Activated CD8-positive, alpha-beta T cell treated with anti-CD3 and anti-CD28 coated beads for 36 hours (primary cell): ENCODE data around the gene PPP6R1. TPM values are rescaled to one million over a fixed set of nuclear protein-coding genes. Genes with fewer than 3 reads are reported as not detected.

ENCODE experiments used
- ATAC-seq: fragments of 200-7000 bp; cut with Tn5 transposase; one replicate; pipeline ENCODE4 v1.10.0; 2021; ENCODE audit warnings: mild to moderate bottlenecking, moderate library complexity
- CTCF ChIA-PET: fragments of 350-600 bp; sonication (Branson Sonifier 250); formaldehyde crosslinking; loops from one replicate; lab custom pipeline; 2021; ENCODE audit warnings: antibody characterized with exemption; lab: Charles Lee
- POLR2A ChIA-PET: fragments of 350-600 bp; sonication (Branson Sonifier 250); formaldehyde crosslinking; loops from one replicate; lab custom pipeline; 2021; ENCODE audit warnings: antibody characterized with exemption; lab: Charles Lee
- DNase-seq: peaks from one replicate; pipeline ENCODE4 v3.0.0-alpha.2; 2020
- H3K27ac Mint-ChIP-seq: one replicate; pipeline ENCODE4 v1.8.0; 2021; ENCODE audit warnings: mild to moderate bottlenecking, mixed read lengths
- H3K27me3 Mint-ChIP-seq: one replicate; pipeline ENCODE4 v1.8.0; 2021; ENCODE audit warnings: mixed read lengths
- H3K36me3 Mint-ChIP-seq: one replicate; pipeline ENCODE4 v1.8.0; 2021; ENCODE audit warnings: low read depth, mixed read lengths
- H3K4me1 Mint-ChIP-seq: one replicate; pipeline ENCODE4 v1.8.0; 2021; ENCODE audit warnings: low read depth, mixed read lengths
- H3K4me3 Mint-ChIP-seq: one replicate; pipeline ENCODE4 v1.8.0; 2021; ENCODE audit warnings: mild to moderate bottlenecking, moderate library complexity, mixed read lengths
- H3K9me3 Mint-ChIP-seq: one replicate; pipeline ENCODE4 v1.8.0; 2021; ENCODE audit warnings: mixed read lengths
- intact Hi-C: fragments of 100-400 bp; cut with micrococcal nuclease; formaldehyde crosslinking; loops from one replicate; pipeline ENCODE4 v1.10.0; 2022
- total RNA-seq, 2 experiments: library from RNA; stranded (reverse); gene quantifications; one replicate each; pipeline ENCODE4 v1.2.3, GENCODE V29; 2021
- TF ChIP-seq, protein P1 (sequence below): fragments of 200-600 bp; IDR thresholded peaks from one replicate; pipeline ENCODE4 v1.8.0; 2022; ENCODE audit warnings: antibody characterized with exemption, mild to moderate bottlenecking

Gene PPP6R1
- total RNA-seq, 2 experiments from 2014 or later = 197 to 207 TPM

DNA sequence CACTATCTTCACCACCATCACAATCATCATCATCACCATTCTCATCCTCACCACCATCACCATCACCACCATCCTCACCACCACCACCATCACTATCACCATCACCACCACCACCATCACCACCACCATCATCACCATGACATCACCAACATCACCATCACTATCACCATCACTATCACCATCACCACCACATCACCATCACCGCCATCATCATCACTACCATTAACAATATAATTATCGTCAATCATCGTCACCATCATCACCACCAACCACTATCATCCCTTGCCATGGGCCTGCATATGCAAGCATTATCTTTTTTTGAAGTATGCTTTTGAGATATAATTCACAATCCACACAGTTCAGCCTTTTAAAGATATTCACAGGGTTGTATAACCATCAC lies 7.6 kb upstream of the PPP6R1 start:
- Mint-ChIP-seq H3K9me3 (peaks cover 6% of the 10 kb centered on the region), H3K4me1 (peaks cover 4% of the 10 kb centered on the region), H3K36me3 (peaks cover 32% of the 10 kb centered on the region), H3K4me3 (no peak overlapping the region), H3K27ac (no peak overlapping the region), H3K27me3 (no peaks in the 10 kb centered on the region)
- ATAC-seq (no peak), DNase-seq (no peak)
- POLR2A ChIA-PET = no interaction called here
- intact Hi-C loops = no loop called here
- CTCF ChIA-PET = no interaction called here
- TF ChIP-seq, protein P1, sequence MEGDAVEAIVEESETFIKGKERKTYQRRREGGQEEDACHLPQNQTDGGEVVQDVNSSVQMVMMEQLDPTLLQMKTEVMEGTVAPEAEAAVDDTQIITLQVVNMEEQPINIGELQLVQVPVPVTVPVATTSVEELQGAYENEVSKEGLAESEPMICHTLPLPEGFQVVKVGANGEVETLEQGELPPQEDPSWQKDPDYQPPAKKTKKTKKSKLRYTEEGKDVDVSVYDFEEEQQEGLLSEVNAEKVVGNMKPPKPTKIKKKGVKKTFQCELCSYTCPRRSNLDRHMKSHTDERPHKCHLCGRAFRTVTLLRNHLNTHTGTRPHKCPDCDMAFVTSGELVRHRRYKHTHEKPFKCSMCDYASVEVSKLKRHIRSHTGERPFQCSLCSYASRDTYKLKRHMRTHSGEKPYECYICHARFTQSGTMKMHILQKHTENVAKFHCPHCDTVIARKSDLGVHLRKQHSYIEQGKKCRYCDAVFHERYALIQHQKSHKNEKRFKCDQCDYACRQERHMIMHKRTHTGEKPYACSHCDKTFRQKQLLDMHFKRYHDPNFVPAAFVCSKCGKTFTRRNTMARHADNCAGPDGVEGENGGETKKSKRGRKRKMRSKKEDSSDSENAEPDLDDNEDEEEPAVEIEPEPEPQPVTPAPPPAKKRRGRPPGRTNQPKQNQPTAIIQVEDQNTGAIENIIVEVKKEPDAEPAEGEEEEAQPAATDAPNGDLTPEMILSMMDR = no peak

DNA sequence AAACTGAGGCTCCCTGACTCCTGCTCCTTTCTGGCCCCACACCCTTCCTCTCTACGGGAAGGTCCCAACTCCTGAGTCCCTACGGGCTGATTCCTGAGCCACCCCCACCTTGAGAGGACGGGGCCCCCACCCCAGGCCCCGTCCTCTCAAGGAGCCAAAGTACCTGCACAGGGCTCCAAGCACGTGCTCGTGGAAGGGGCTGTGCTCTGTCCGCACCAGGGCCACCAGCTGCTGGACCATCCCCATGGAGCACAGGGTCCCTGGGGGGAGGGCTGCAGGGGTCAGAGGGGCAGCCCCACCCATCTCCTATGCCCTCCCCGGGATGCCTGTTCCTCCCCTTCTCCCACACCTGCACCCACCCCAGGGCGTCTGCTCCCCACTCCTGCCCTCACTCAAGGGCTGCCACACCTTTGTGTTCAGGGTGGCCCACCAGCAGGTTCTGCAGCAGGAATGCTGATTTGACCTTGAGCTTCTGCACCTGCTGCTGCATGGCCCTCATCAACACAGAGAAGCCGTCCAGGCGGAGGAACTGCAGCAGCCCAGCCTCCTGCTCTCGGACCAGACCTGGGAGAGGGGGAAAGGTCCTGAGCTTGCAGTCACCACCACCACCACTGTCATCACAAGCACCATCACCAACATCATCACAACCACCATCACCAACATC lies 7.0 kb upstream of the PPP6R1 start:
- intact Hi-C loops = no loop called here
- ChIA-PET POLR2A (no interaction called here), CTCF (no interaction called here)
- peaks cover 6% of the 10 kb centered on the region for H3K9me3 Mint-ChIP-seq
- TF ChIP-seq, protein P1 = no peak
- peaks cover 32% of the 10 kb centered on the region for H3K36me3 Mint-ChIP-seq
- ATAC-seq = no peak
- peaks cover 4% of the 10 kb centered on the region for H3K4me1 Mint-ChIP-seq
- no peak overlapping the region for H3K4me3 Mint-ChIP-seq
- DNase-seq = no peak
- no peaks in the 10 kb centered on the region for H3K27me3 Mint-ChIP-seq
- H3K27ac Mint-ChIP-seq = no peak overlapping the region

- CTCF ChIA-PET = no interaction called here
Observed at GRCh38 chr19:55265173-55265572, 6.4 kb upstream of the PPP6R1 start.

DNA sequence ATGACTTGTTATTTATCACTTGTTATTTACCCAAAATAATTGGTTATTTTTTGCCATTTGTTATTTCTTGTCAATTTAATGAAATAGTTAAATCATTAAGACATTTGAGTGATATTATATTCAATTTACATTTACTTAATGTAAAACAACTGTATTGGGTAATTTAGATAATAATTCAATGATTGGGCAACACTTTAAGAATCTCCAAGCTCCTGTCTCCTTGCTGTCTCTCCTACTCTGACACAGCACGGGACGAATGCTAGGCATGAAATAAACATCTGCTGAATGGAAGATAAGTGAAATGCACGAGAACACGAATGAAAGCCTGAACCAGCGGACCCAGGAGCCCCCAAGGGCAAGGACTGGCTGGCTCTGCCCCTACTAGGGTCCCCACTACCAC lies 5.7 kb upstream of the PPP6R1 start:
- Mint-ChIP-seq H3K9me3 (peaks cover 6% of the 10 kb centered on the region), H3K4me3 (no peak overlapping the region), H3K27me3 (no peaks in the 10 kb centered on the region), H3K36me3 (peaks cover 23% of the 10 kb centered on the region), H3K4me1 (peaks cover 9% of the 10 kb centered on the region), H3K27ac (no peak overlapping the region)
- ChIA-PET CTCF (no interaction called here), POLR2A (no interaction called here)
- TF ChIP-seq, protein P1 = no peak
- no peak for ATAC-seq
- no peak for DNase-seq
- intact Hi-C loops = no loop called here

More at GRCh38 chr19:55265173-55265572, 6.4 kb upstream of the PPP6R1 start:
- no peak for DNase-seq
- ATAC-seq = no peak
- H3K36me3 Mint-ChIP-seq = peaks cover 28% of the 10 kb centered on the region
- H3K4me3 Mint-ChIP-seq = no peak overlapping the region
- H3K27me3 Mint-ChIP-seq = no peaks in the 10 kb centered on the region
- no peak overlapping the region for H3K27ac Mint-ChIP-seq
- POLR2A ChIA-PET = no interaction called here
- intact Hi-C loops = no loop called here
- H3K4me1 Mint-ChIP-seq = peaks cover 7% of the 10 kb centered on the region
- TF ChIP-seq, protein P1 = no peak
- H3K9me3 Mint-ChIP-seq = peaks cover 6% of the 10 kb centered on the region

DNA sequence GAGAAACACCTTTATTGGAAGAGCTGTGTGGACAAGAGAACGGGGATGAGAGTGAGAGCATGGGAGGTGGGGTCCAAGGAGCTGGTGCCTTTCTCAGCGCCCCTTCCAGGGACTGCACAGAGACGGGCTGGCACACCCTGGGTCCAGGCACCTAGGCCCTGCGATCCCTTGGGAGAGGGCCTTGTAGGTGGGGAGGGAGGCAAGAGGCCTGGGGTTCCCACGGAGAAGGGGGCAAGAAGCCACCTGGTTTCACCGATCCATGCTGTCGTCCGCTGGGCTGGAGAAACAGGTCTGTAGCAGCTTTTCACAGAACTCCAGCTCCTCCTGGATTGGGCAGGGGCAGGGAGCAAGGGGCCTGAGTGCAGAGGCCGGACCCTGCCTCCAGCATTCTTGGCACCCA lies 3.5 kb upstream of the PPP6R1 start:
- H3K4me1 Mint-ChIP-seq = peaks cover 10% of the 10 kb centered on the region
- ChIA-PET CTCF (interaction anchor here (1.8 kb wide), 1 partner anchor 242 kb away, joined by 6 read pairs; no protein-coding TSS in a partner anchor), POLR2A (interaction anchor here (0.7 to 3.7 kb wide), 2 partner anchors 17 to 193 kb away, joined by 3 to 54 read pairs; partner anchors contain the start of gene HSPBP1)
- TF ChIP-seq, protein P1 = no peak
- no peak for DNase-seq
- peaks cover 6% of the 10 kb centered on the region for H3K9me3 Mint-ChIP-seq
- ATAC-seq = no peak
- H3K27ac Mint-ChIP-seq = no peak overlapping the region
- H3K36me3 Mint-ChIP-seq = peaks cover 23% of the 10 kb centered on the region
- intact Hi-C loops = no loop called here
- no peaks in the 10 kb centered on the region for H3K27me3 Mint-ChIP-seq
- H3K4me3 Mint-ChIP-seq = no peak overlapping the region
